NOMO-1 treated with DMSO at 0.1 percent for 48 hours (cell line): ENCODE data around the gene CD19.
"Not testable (repeated sequence)": the region's sequence is repeated elsewhere in the genome, so short reads cannot be mapped to it uniquely, and the experiment has no call there.

Source experiments
- DNase-seq: peaks from one replicate; lab custom pipeline; 2025; ENCODE audit not compliant: unreplicated experiment; lab: John Stamatoyannopoulos, UW

The CD19 gene

GRCh38 chr16:28931801-28932225, at the start of gene CD19:
TSS of gene CD19 (plus strand) at chr16:28931971. CDS start at chr16:28932001, 30 bp downstream.
- no peak for DNase-seq

GRCh38 chr16:28882551-28883160, 49.1 kb upstream of the CD19 start:
- no peak for DNase-seq

- no peak for DNase-seq
Observed at GRCh38 chr16:28883221-28883996, 48.4 kb upstream of the CD19 start.

GRCh38 chr16:28884045-28884444, 47.7 kb upstream of the CD19 start:
- DNase-seq, result no peak

- no peak for DNase-seq
Observed at GRCh38 chr16:28886945-28887344, 44.8 kb upstream of the CD19 start.

- not testable (repeated sequence) for DNase-seq
Observed at GRCh38 chr16:28890355-28890754, 41.4 kb upstream of the CD19 start.

- no peak for DNase-seq
Observed at GRCh38 chr16:28891964-28892890, 39.5 kb upstream of the CD19 start.

GRCh38 chr16:28893291-28893690, 38.5 kb upstream of the CD19 start:
- DNase-seq, result no peak

GRCh38 chr16:28895609-28896008, 36.2 kb upstream of the CD19 start:
- DNase-seq, result no peak

GRCh38 chr16:28897826-28898225, 33.9 kb upstream of the CD19 start:
- no peak for DNase-seq

- DNase-seq, result no peak
Observed at GRCh38 chr16:28898266-28898665, 33.5 kb upstream of the CD19 start.

GRCh38 chr16:28898942-28899341, 32.8 kb upstream of the CD19 start:
- DNase-seq, result no peak

GRCh38 chr16:28899882-28900590, 31.7 kb upstream of the CD19 start:
- no peak for DNase-seq

- no peak for DNase-seq
Observed at GRCh38 chr16:28900601-28901000, 31.2 kb upstream of the CD19 start.

GRCh38 chr16:28901862-28902261, 29.9 kb upstream of the CD19 start:
- DNase-seq, result no peak

- no peak for DNase-seq
Observed at GRCh38 chr16:28902909-28903308, 28.9 kb upstream of the CD19 start.

GRCh38 chr16:28903344-28904042, 28.3 kb upstream of the CD19 start:
- DNase-seq, result no peak

- DNase-seq, result no peak
Observed at GRCh38 chr16:28904363-28904762, 27.4 kb upstream of the CD19 start.

- DNase-seq, result no peak
Observed at GRCh38 chr16:28904828-28905227, 26.9 kb upstream of the CD19 start.

GRCh38 chr16:28905229-28905754, 26.5 kb upstream of the CD19 start:
- DNase-seq, result no peak
